Measurements from ENCODE around the gene TMEM117.

Gene TMEM117

GRCh38 chr12:44389896-44390295 lies 554.0 kb downstream of the TMEM117 start:
- H3K36me3 ChIP-seq (ENCODE audit: control insufficient read depth in 2 of 2, insufficient read depth in 2 of 2, low read length in 2 of 2), result no peaks in the 10 kb centered on the region
- H3K27ac ChIP-seq (ENCODE audit: low read depth in 2 of 2, low read length in 2 of 2), result no peak overlapping the region
- no peaks in the 10 kb centered on the region for H3K9me3 ChIP-seq (ENCODE audit: control insufficient read depth in 2 of 2, low read length in 2 of 2)
- H3K27me3 ChIP-seq (ENCODE audit: control insufficient read depth in 2 of 2, insufficient read depth in 2 of 2, low read length in 2 of 2), result no peaks in the 10 kb centered on the region
- H3K4me1 ChIP-seq (ENCODE audit: control insufficient read depth in 2 of 2, insufficient read depth in 2 of 2, low read length in 2 of 2), result no peaks in the 10 kb centered on the region
- H3K9ac ChIP-seq (ENCODE audit: low read depth in 1 of 2, low read length in 2 of 2), result no peak overlapping the region
- H3K4me3 ChIP-seq (ENCODE audit: low read length in 2 of 2), result no peak overlapping the region

GRCh38 chr12:44397631-44398030 lies 561.8 kb downstream of the TMEM117 start:
- H3K4me1 ChIP-seq (ENCODE audit: control insufficient read depth in 2 of 2, insufficient read depth in 2 of 2, low read length in 2 of 2), result no peaks in the 10 kb centered on the region

DNA sequence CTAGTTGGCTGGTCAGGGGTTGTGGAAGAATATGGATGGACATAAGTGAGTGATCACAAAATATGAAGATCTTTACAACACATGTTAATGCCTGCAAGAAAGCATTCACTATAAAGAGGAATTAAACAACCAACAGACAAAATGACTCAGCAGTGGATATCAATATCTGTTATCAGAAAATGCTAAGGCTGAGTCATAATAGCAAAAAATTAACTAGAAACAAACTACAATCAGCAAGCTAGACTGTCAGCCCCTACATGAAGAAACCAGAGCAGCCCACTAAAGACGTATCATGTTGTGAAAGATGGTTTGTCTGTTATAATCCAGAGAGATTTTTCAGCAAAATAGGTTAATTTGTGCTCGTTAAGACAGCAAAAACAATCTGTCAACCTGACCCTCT lies 567.3 kb downstream of the TMEM117 start:
- no peak overlapping the region for H3K9ac ChIP-seq (ENCODE audit: low read depth in 1 of 2, low read length in 2 of 2)
- no peaks in the 10 kb centered on the region for H3K4me1 ChIP-seq (ENCODE audit: control insufficient read depth in 2 of 2, insufficient read depth in 2 of 2, low read length in 2 of 2)
- H3K27ac ChIP-seq (ENCODE audit: low read depth in 2 of 2, low read length in 2 of 2), result no peak overlapping the region
- H3K9me3 ChIP-seq (ENCODE audit: control insufficient read depth in 2 of 2, low read length in 2 of 2), result no peaks in the 10 kb centered on the region
- no peaks in the 10 kb centered on the region for H3K27me3 ChIP-seq (ENCODE audit: control insufficient read depth in 2 of 2, insufficient read depth in 2 of 2, low read length in 2 of 2)
- no peak overlapping the region for H3K4me3 ChIP-seq (ENCODE audit: low read length in 2 of 2)
- H3K36me3 ChIP-seq (ENCODE audit: control insufficient read depth in 2 of 2, insufficient read depth in 2 of 2, low read length in 2 of 2), result no peaks in the 10 kb centered on the region

More at GRCh38 chr12:44397631-44398030, 561.8 kb downstream of the TMEM117 start:
- H3K9ac ChIP-seq (ENCODE audit: low read depth in 1 of 2, low read length in 2 of 2), result no peak overlapping the region
- no peaks in the 10 kb centered on the region for H3K27me3 ChIP-seq (ENCODE audit: control insufficient read depth in 2 of 2, insufficient read depth in 2 of 2, low read length in 2 of 2)
- H3K27ac ChIP-seq (ENCODE audit: low read depth in 2 of 2, low read length in 2 of 2), result no peak overlapping the region
- no peaks in the 10 kb centered on the region for H3K36me3 ChIP-seq (ENCODE audit: control insufficient read depth in 2 of 2, insufficient read depth in 2 of 2, low read length in 2 of 2)
- no peaks in the 10 kb centered on the region for H3K9me3 ChIP-seq (ENCODE audit: control insufficient read depth in 2 of 2, low read length in 2 of 2)
- no peak overlapping the region for H3K4me3 ChIP-seq (ENCODE audit: low read length in 2 of 2)

GRCh38 chr12:44405297-44405696 lies 569.4 kb downstream of the TMEM117 start:
- Histone ChIP-seq H3K9me3 (ENCODE audit: control insufficient read depth in 2 of 2, low read length in 2 of 2) (no peaks in the 10 kb centered on the region), H3K9ac (ENCODE audit: low read depth in 1 of 2, low read length in 2 of 2) (no peak overlapping the region), H3K27ac (ENCODE audit: low read depth in 2 of 2, low read length in 2 of 2) (no peak overlapping the region), H3K36me3 (ENCODE audit: control insufficient read depth in 2 of 2, insufficient read depth in 2 of 2, low read length in 2 of 2) (no peaks in the 10 kb centered on the region), H3K27me3 (ENCODE audit: control insufficient read depth in 2 of 2, insufficient read depth in 2 of 2, low read length in 2 of 2) (no peaks in the 10 kb centered on the region), H3K4me3 (ENCODE audit: low read length in 2 of 2) (no peak overlapping the region), H3K4me1 (ENCODE audit: control insufficient read depth in 2 of 2, insufficient read depth in 2 of 2, low read length in 2 of 2) (no peaks in the 10 kb centered on the region)

DNA sequence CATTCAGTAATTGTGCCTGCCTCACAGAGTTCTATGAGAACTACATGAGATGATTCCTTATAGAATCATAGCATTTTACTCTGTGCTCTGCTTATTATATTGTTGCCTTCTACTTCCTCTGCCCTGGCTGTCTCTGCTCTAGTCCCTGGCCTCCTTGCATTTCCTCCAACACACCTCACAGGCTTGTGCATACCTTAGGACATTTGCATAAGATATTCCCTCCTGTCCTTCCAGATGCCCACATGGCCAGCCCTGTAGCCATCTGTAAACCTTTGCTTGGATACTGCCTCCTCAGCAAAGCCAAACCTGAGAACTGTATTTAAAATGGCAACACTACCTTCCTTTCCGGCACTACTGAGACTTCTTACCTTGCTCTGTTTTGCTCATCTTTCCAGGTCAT lies 586.7 kb downstream of the TMEM117 start:
- H3K27me3 ChIP-seq (ENCODE audit: control insufficient read depth in 2 of 2, insufficient read depth in 2 of 2, low read length in 2 of 2), result no peaks in the 10 kb centered on the region
- no peaks in the 10 kb centered on the region for H3K9me3 ChIP-seq (ENCODE audit: control insufficient read depth in 2 of 2, low read length in 2 of 2)
- H3K36me3 ChIP-seq (ENCODE audit: control insufficient read depth in 2 of 2, insufficient read depth in 2 of 2, low read length in 2 of 2), result no peaks in the 10 kb centered on the region
- no peak overlapping the region for H3K9ac ChIP-seq (ENCODE audit: low read depth in 1 of 2, low read length in 2 of 2)
- no peaks in the 10 kb centered on the region for H3K4me1 ChIP-seq (ENCODE audit: control insufficient read depth in 2 of 2, insufficient read depth in 2 of 2, low read length in 2 of 2)
- H3K4me3 ChIP-seq (ENCODE audit: low read length in 2 of 2), result no peak overlapping the region
- H3K27ac ChIP-seq (ENCODE audit: low read depth in 2 of 2, low read length in 2 of 2), result no peak overlapping the region

GRCh38 chr12:44428825-44429224 lies 592.9 kb downstream of the TMEM117 start:
- H3K4me1 ChIP-seq (ENCODE audit: control insufficient read depth in 2 of 2, insufficient read depth in 2 of 2, low read length in 2 of 2), result no peaks in the 10 kb centered on the region
- no peaks in the 10 kb centered on the region for H3K36me3 ChIP-seq (ENCODE audit: control insufficient read depth in 2 of 2, insufficient read depth in 2 of 2, low read length in 2 of 2)
- no peak overlapping the region for H3K9ac ChIP-seq (ENCODE audit: low read depth in 1 of 2, low read length in 2 of 2)
- no peaks in the 10 kb centered on the region for H3K9me3 ChIP-seq (ENCODE audit: control insufficient read depth in 2 of 2, low read length in 2 of 2)
- H3K27me3 ChIP-seq (ENCODE audit: control insufficient read depth in 2 of 2, insufficient read depth in 2 of 2, low read length in 2 of 2), result no peaks in the 10 kb centered on the region
- H3K27ac ChIP-seq (ENCODE audit: low read depth in 2 of 2, low read length in 2 of 2), result no peak overlapping the region
- no peak overlapping the region for H3K4me3 ChIP-seq (ENCODE audit: low read length in 2 of 2)

DNA sequence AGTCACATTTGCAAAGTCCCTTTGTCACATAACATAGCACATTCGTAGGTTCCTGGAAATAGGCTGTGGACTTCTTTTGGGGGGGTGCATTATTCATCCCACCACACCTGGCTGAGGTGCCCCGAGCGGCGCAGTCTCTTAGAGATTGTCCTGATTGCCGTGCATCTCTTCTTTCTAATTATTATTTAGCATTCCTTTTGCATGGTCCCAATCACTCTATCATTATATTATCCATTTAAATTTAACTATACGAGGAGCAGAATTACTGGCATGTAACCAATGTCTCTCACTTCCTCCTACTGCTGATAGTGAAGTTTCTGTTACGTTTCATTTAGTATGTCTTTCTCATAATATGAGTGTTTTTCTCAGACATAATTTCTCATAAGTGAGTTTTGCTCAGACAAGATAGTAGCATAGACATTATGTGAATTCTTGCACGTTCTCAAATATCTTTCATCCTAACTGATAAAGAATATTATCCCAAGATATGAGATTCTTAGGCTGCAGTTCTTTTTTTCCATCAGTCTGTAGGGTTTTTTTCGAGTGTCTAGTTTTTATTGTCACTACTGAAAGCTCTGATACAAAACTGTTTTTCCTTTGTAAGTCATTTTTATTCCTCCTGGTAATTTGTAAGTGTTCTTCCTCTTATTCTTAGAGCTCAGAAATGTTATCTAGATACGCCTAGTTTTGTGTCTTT lies 595.9 kb downstream of the TMEM117 start:
- H3K9me3 ChIP-seq (ENCODE audit: control insufficient read depth in 2 of 2, low read length in 2 of 2), result no peaks in the 10 kb centered on the region
- no peak overlapping the region for H3K4me3 ChIP-seq (ENCODE audit: low read length in 2 of 2)
- H3K9ac ChIP-seq (ENCODE audit: low read depth in 1 of 2, low read length in 2 of 2), result no peak overlapping the region
- H3K4me1 ChIP-seq (ENCODE audit: control insufficient read depth in 2 of 2, insufficient read depth in 2 of 2, low read length in 2 of 2), result no peaks in the 10 kb centered on the region
- no peak overlapping the region for H3K27ac ChIP-seq (ENCODE audit: low read depth in 2 of 2, low read length in 2 of 2)
- H3K27me3 ChIP-seq (ENCODE audit: control insufficient read depth in 2 of 2, insufficient read depth in 2 of 2, low read length in 2 of 2), result no peaks in the 10 kb centered on the region
- H3K36me3 ChIP-seq (ENCODE audit: control insufficient read depth in 2 of 2, insufficient read depth in 2 of 2, low read length in 2 of 2), result no peaks in the 10 kb centered on the region

DNA sequence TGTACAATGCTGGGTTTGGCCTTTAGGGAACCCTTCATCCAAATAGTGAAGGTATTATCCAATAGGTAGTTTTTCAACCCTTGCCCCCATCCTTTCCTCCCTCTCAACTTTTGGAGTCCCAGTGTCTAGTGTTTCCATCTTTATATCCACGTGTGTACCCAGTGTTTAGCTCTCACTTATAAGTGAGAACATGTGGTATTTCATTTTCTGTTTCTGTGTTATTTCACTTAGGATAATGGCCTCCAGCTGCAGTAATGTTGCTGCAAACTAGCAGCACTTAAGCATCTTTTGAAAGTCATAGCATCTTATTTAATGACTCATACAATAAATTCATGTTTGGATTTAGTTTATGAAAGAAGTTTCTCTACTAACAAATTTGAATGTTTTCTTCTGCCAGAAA lies 597.8 kb downstream of the TMEM117 start:
- no peaks in the 10 kb centered on the region for H3K4me1 ChIP-seq (ENCODE audit: control insufficient read depth in 2 of 2, insufficient read depth in 2 of 2, low read length in 2 of 2)
- H3K27me3 ChIP-seq (ENCODE audit: control insufficient read depth in 2 of 2, insufficient read depth in 2 of 2, low read length in 2 of 2), result no peaks in the 10 kb centered on the region
- no peak overlapping the region for H3K9ac ChIP-seq (ENCODE audit: low read depth in 1 of 2, low read length in 2 of 2)
- H3K9me3 ChIP-seq (ENCODE audit: control insufficient read depth in 2 of 2, low read length in 2 of 2), result no peaks in the 10 kb centered on the region
- no peaks in the 10 kb centered on the region for H3K36me3 ChIP-seq (ENCODE audit: control insufficient read depth in 2 of 2, insufficient read depth in 2 of 2, low read length in 2 of 2)
- H3K27ac ChIP-seq (ENCODE audit: low read depth in 2 of 2, low read length in 2 of 2), result no peak overlapping the region
- no peak overlapping the region for H3K4me3 ChIP-seq (ENCODE audit: low read length in 2 of 2)

DNA sequence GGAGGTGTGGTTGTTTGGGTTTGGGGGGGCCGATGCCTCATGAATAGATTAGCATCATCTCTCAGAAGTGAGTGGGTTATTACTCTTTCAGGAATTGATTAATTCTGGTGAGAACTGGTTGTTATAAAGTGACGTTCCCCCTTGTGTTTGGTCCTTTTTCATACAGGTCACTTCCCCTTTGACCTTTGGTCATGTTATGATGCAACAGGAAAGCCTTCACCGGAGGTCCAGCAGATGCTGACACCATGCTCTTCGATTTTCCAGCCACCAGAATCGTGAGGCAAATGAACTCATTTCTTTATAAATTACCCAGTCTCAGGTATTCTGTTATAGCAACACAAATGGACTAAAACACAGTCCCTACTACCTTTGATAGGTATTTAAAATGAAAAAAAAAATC lies 600.9 kb downstream of the TMEM117 start:
- no peaks in the 10 kb centered on the region for H3K36me3 ChIP-seq (ENCODE audit: control insufficient read depth in 2 of 2, insufficient read depth in 2 of 2, low read length in 2 of 2)
- H3K4me3 ChIP-seq (ENCODE audit: low read length in 2 of 2), result no peak overlapping the region
- H3K9ac ChIP-seq (ENCODE audit: low read depth in 1 of 2, low read length in 2 of 2), result no peak overlapping the region
- H3K4me1 ChIP-seq (ENCODE audit: control insufficient read depth in 2 of 2, insufficient read depth in 2 of 2, low read length in 2 of 2), result no peaks in the 10 kb centered on the region
- no peak overlapping the region for H3K27ac ChIP-seq (ENCODE audit: low read depth in 2 of 2, low read length in 2 of 2)
- no peaks in the 10 kb centered on the region for H3K27me3 ChIP-seq (ENCODE audit: control insufficient read depth in 2 of 2, insufficient read depth in 2 of 2, low read length in 2 of 2)
- H3K9me3 ChIP-seq (ENCODE audit: control insufficient read depth in 2 of 2, low read length in 2 of 2), result no peaks in the 10 kb centered on the region

Measured in mucosa of rectum (tissue), 2 donors.